Psoas muscle (tissue), 8 donors: Measurements from ENCODE around the gene NBEA. TPM values are rescaled to one million over a fixed set of nuclear protein-coding genes. Genes with fewer than 3 reads are reported as not detected.

ENCODE experiments used
- ATAC-seq, 4 donors: fragments of 200-7000 bp; cut with Tn5 transposase; one replicate each; pipeline ENCODE4 v1.9.1; 2020; ENCODE audit warnings: moderate library complexity in 3 of 4, mild to moderate bottlenecking in 2 of 4
- DNase-seq, 2 donors: peaks; one replicate each; pipeline ENCODE4 v3.0.0-alpha.2; 2020
- H3K27ac ChIP-seq: fragments of 200-600 bp; one replicate; pipeline ENCODE4 v1.8.0; 2022
- H3K27me3 ChIP-seq, 3 donors: fragments of 200-600 bp in 1 of 3; one replicate each; pipeline versions ENCODE4 v1.6.1 to v1.8.0; 2013 to 2022; ENCODE audit warnings: low read length in 2 of 3, mild to moderate bottlenecking in 2 of 3, moderate library complexity in 1 of 3; ENCODE audit not compliant: insufficient read depth in 3 of 3
- H3K36me3 ChIP-seq, 2 donors: fragments of 200-600 bp in 1 of 2; one replicate each; pipeline versions ENCODE4 v1.6.1 to v1.8.0; 2013 to 2022; ENCODE audit warnings: low read depth in 1 of 2, mild to moderate bottlenecking in 1 of 2, moderate library complexity in 1 of 2; ENCODE audit not compliant: insufficient read depth in 1 of 2
- H3K4me1 ChIP-seq: fragments of 200-600 bp; one replicate; pipeline ENCODE4 v1.8.0; 2022
- H3K4me3 ChIP-seq: fragments of 200-600 bp; one replicate; pipeline ENCODE4 v1.8.0; 2022; ENCODE audit warnings: mild to moderate bottlenecking
- H3K9me3 ChIP-seq: fragments of 200-600 bp; one replicate; pipeline ENCODE4 v1.8.0; 2022
- WGBS, 3 donors: extraction: QIAGEN DNeasy Blood & Tissue Kit; methylation state at CpG; one replicate each; pipeline versions ENCODE4 v1.1.6 to v1.1.7; 2013; 5-methylcytosine and 5-hydroxymethylcytosine counted together
- intact Hi-C, 2 donors: fragments of 100-400 bp; cut with DNase I; formaldehyde crosslinking; loops; one replicate each; pipeline versions ENCODE4 v1.11.0 to v1.14.2; 2022
- polyA plus RNA-seq, 3 donors: library from polyadenylated mRNA; stranded (reverse); fragments of 200-250 nt; gene quantifications; one replicate each; pipeline ENCODE4 v1.2.3, GENCODE V29; 2013
- total RNA-seq, 4 donors: library from RNA; stranded (reverse); fragmentation: NEBNext Ultra II Directional in 2 of 4; extraction: Animal tissue kit (Norgen Biotek cat#: 25700) in 2 of 4; gene quantifications; one replicate each; pipeline versions ENCODE4 v1.2.1 to v1.2.4, GENCODE V29; 2021 to 2023
- TF ChIP-seq, protein P1 (sequence below): fragments of 200-600 bp; IDR thresholded peaks from one replicate; pipeline ENCODE4 v1.8.0; 2022; ENCODE audit warnings: antibody characterized with exemption
- donor health status: healthy with polysubstance abuse.
- donor health status: DM: no; HTN: no; CAD: no; lungs with moderate emphysema.
- donor health status: Bipolar disorder and iron deficiency.
- donor health status: healthy.
- donor health status: DM: yes; HTN: yes; CAD: no.
- donor health status: DM: no; HTN: no; CAD: no.
- donor health status: DM: no; HTN: no; CAD: no.
- donor health status: DM: yes; HTN: yes; CAD: no.

Gene NBEA
- total and polyA plus RNA-seq, 7 donors: 0.99 to 5.3 (median 1.5) TPM

DNA sequence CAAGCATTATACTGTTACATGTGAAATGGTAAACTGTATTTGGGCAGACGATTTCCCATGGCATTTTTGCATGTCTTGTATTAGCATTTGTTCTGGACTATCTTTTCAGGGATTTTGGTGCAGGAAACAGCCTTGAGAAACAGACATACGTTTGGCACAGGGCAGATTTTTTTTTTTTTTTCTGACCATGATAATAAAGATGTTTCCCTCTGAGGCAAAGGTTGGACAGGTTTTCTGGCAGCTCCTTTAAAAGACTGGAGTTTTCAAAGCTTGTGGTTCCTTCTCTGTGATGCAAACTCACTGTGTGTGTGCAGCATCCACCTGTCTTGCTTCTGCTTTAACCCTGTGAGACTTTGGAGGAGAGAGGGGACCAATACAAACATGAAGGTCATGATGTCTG, 63.0 kb downstream of the NBEA start:
- Histone ChIP-seq H3K4me3 (no peak overlapping the region), H3K4me1 (peaks cover 11% of the 10 kb centered on the region), H3K9me3 (no peaks in the 10 kb centered on the region), H3K36me3 (no peaks in the 10 kb centered on the region), H3K27me3 (no peaks in the 10 kb centered on the region), H3K27ac (no peak overlapping the region)
- intact Hi-C loops: no loop called here
- ATAC-seq: no peak
- TF ChIP-seq, protein P1, sequence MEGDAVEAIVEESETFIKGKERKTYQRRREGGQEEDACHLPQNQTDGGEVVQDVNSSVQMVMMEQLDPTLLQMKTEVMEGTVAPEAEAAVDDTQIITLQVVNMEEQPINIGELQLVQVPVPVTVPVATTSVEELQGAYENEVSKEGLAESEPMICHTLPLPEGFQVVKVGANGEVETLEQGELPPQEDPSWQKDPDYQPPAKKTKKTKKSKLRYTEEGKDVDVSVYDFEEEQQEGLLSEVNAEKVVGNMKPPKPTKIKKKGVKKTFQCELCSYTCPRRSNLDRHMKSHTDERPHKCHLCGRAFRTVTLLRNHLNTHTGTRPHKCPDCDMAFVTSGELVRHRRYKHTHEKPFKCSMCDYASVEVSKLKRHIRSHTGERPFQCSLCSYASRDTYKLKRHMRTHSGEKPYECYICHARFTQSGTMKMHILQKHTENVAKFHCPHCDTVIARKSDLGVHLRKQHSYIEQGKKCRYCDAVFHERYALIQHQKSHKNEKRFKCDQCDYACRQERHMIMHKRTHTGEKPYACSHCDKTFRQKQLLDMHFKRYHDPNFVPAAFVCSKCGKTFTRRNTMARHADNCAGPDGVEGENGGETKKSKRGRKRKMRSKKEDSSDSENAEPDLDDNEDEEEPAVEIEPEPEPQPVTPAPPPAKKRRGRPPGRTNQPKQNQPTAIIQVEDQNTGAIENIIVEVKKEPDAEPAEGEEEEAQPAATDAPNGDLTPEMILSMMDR: no peak
- DNase-seq: no peak
- 24 to 36% (median 25%) methylated on average over 2 of the region's 2 CpGs for WGBS, 3 donors

DNA sequence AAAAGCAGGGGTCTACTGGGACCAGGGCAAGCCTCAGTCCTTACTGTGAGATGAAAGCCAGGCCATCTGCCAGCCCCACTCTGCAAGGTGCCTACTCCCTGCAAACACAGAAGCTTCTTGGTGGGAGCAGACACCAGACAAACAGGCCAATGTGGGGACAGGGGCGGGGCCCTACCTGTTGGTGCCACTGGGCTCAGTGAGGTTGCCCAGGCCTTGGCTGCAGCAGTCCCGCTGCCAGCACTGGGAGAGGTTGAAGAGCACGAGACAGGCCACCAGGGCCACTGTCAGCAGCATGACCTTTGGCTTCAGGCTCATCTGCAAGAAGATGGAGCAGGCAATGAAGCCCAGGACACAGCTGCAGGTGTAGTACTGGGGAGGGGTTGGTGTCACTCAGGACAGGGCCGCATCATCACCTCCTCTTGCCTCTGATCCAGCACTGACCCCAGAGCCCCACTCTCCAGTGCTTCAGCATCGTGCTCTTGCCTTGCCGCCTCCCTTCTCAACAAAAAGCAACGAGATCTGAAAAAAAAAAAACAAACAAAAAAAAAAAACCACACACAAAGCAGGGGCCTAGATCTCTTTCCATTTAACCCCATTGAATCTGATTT, 72.6 kb downstream of the NBEA start:
- H3K36me3 ChIP-seq: peaks cover 0 to 3% of the 10 kb centered on the region in 2 donors
- DNase-seq (no peak), ATAC-seq (no peak)
- intact Hi-C loops: no loop called here
- H3K4me3 ChIP-seq: no peak overlapping the region
- TF ChIP-seq, protein P1: no peak
- H3K27ac ChIP-seq: no peak overlapping the region
- H3K4me1 ChIP-seq: peaks cover 5% of the 10 kb centered on the region
- H3K27me3 ChIP-seq: no peaks in the 10 kb centered on the region
- WGBS, 3 donors: 77 to 85% (median 84%) methylated on average over 7 of the region's 7 CpGs
- H3K9me3 ChIP-seq: no peaks in the 10 kb centered on the region

DNA sequence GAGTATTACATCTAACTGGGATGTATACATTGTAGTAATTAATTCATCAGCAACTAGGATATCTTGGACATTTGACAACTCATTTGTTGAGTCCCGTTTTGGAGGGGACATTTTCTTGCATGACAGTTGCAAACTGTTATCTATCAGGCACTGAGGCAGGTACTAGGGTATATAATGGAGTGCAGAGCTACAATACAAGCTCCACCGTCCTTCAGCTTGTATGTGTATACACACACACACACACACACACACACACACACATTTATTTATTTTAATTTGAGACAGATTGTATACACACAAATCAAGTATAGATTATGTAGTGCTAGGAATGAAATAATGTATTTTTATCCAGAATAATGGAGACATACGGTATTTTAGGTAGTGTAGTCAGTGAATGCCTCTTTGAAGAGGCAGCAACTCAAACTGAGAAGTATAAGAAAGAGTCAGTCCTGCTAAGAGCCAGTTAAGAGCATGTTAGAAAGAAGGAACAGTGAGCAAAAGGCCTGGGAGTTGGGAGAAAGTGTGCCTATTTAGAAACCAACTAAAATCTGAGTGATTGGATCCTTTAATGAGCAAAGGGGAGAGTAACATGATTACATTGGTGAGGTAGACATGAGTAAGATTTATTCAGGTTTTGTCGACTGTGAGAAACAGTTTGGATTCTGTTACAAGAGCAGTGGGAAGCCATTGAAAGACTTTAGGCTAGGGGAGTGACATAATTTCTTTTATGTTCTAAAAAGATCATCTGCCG, 74.5 kb downstream of the NBEA start:
- no peak overlapping the region for H3K4me3 ChIP-seq
- peaks cover 0 to 3% of the 10 kb centered on the region in 2 donors for H3K36me3 ChIP-seq
- intact Hi-C loops: no loop called here
- H3K27ac ChIP-seq: no peak overlapping the region
- H3K9me3 ChIP-seq: no peaks in the 10 kb centered on the region
- WGBS, 3 donors: 63 to 69% (median 64%) methylated on average over 5 of the region's 5 CpGs
- DNase-seq: no peak
- TF ChIP-seq, protein P1: no peak
- H3K4me1 ChIP-seq: peaks cover 5% of the 10 kb centered on the region
- no peak for ATAC-seq
- H3K27me3 ChIP-seq: no peaks in the 10 kb centered on the region

DNA sequence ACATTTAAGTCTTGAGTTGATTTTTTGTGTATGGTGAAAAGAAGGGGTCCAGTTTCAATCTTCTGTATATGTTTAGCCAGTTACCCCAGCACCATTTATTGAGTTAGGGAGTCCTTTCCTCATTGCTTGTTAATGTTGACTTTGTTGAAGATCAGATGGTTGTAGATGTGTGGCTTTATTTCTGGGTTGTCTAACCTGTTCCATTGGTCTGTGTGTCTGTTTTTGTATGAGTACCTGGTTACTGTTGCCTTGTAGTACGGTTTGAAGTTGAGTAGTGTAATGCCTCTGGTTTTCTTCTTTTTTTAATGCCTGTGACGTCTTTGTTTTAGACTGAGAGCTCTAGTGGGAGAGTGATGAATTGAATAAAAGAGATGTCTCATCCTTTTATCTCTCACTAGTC, 83.2 kb downstream of the NBEA start:
- Histone ChIP-seq H3K36me3 (no peaks in the 10 kb centered on the region), H3K27ac (no peak overlapping the region), H3K9me3 (peaks cover 7% of the 10 kb centered on the region), H3K27me3 (no peaks in the 10 kb centered on the region), H3K4me1 (no peaks in the 10 kb centered on the region), H3K4me3 (no peak overlapping the region)
- 88 to 99% (median 93%) methylated on average over 2 of the region's 2 CpGs for WGBS, 3 donors
- intact Hi-C loops: no loop called here
- ATAC-seq (no peak), DNase-seq (no peak)
- TF ChIP-seq, protein P1: no peak
